Right ventricle myocardium inferior (tissue), 1 donor: ENCODE data around the gene FAM171A1. TPM values are rescaled to one million over a fixed set of nuclear protein-coding genes. Genes with fewer than 3 reads are reported as not detected.
A peak's percentile ranks its signal among the peaks of the same experiment; 100 is the strongest.
"Not testable (repeated sequence)": the region's sequence is repeated elsewhere in the genome, so short reads cannot be mapped to it uniquely, and the experiment has no call there.

ENCODE experiments used
- ATAC-seq: fragments of 200-7000 bp; cut with Tn5 transposase; one replicate; pipeline ENCODE4 v1.9.1; 2020; ENCODE audit warnings: mild to moderate bottlenecking, moderate library complexity
- DNase-seq: peaks from one replicate; pipeline ENCODE4 v3.0.0; 2021; ENCODE audit errors: missing footprints
- intact Hi-C: fragments of 100-400 bp; cut with DNase I; formaldehyde crosslinking; loops from one replicate; pipeline ENCODE4 v1.11.0; 2022
- total RNA-seq: library from RNA; stranded (reverse); fragmentation: NEBNext Ultra II Directional; extraction: Animal tissue kit (Norgen Biotek cat#: 25700); gene quantifications from one replicate; pipeline ENCODE4 v1.2.1, GENCODE V29; 2021
- donor health status: DM: no; HTN: yes; CAD: no; lungs with severe emphysema.

The FAM171A1 gene
- total RNA-seq, 1 donor from 2014 or later: 12.2 TPM

- DNase-seq (no peak), ATAC-seq (no peak)
- intact Hi-C loops: no loop called here
Measured at GRCh38 chr10:15349112-15349511, 22.0 kb downstream of the FAM171A1 start.

- ATAC-seq (peak; percentile 59), DNase-seq (peak; percentile 73)
- intact Hi-C loops: no loop called here
Measured at GRCh38 chr10:15348579-15348978, 22.5 kb downstream of the FAM171A1 start.

- ATAC-seq: no peak
- intact Hi-C loops: no loop called here
- no peak for DNase-seq
Measured at GRCh38 chr10:15347150-15347549, 23.9 kb downstream of the FAM171A1 start.

- intact Hi-C loops: no loop called here
- ATAC-seq (peak; percentile 84), DNase-seq (no peak)
Measured at GRCh38 chr10:15346440-15347141, 24.5 kb downstream of the FAM171A1 start.

- intact Hi-C loops: no loop called here
- DNase-seq: no peak
- ATAC-seq: no peak
Measured at GRCh38 chr10:15345450-15345849, 25.6 kb downstream of the FAM171A1 start.

- ATAC-seq (peak; percentile 70), DNase-seq (no peak)
- intact Hi-C loops: no loop called here
Measured at GRCh38 chr10:15344876-15345285, 26.2 kb downstream of the FAM171A1 start.

GRCh38 chr10:15344256-15344875, 26.7 kb downstream of the FAM171A1 start:
- no peak for DNase-seq
- no peak for ATAC-seq
- intact Hi-C loops: no loop called here

- intact Hi-C loops: no loop called here
- ATAC-seq (no peak), DNase-seq (no peak)
Measured at GRCh38 chr10:15342970-15343369, 28.1 kb downstream of the FAM171A1 start.

GRCh38 chr10:15341502-15342128, 29.5 kb downstream of the FAM171A1 start:
- ATAC-seq (no peak), DNase-seq (no peak)
- intact Hi-C loops: no loop called here

GRCh38 chr10:15339892-15340291, 31.2 kb downstream of the FAM171A1 start:
- intact Hi-C loops: no loop called here
- DNase-seq (no peak), ATAC-seq (no peak)

GRCh38 chr10:15337441-15337923, 33.6 kb downstream of the FAM171A1 start:
- peak; percentile 67 for DNase-seq
- intact Hi-C loops, ATAC-seq: not testable (repeated sequence)

GRCh38 chr10:15336211-15336610, 34.9 kb downstream of the FAM171A1 start:
- DNase-seq (no peak), ATAC-seq (no peak)
- intact Hi-C loops: no loop called here

- ATAC-seq: peak; percentile 63
- intact Hi-C loops: no loop called here
Measured at GRCh38 chr10:15335508-15335907, 35.6 kb downstream of the FAM171A1 start.

GRCh38 chr10:15334650-15335323, 36.3 kb downstream of the FAM171A1 start:
- no peak for DNase-seq

More at GRCh38 chr10:15335508-15335907, 35.6 kb downstream of the FAM171A1 start:
- no peak for DNase-seq

GRCh38 chr10:15333909-15334649, 37.0 kb downstream of the FAM171A1 start:
- intact Hi-C loops: no loop called here
- ATAC-seq (no peak), DNase-seq (no peak)

More at GRCh38 chr10:15334650-15335323, 36.3 kb downstream of the FAM171A1 start:
- no peak for ATAC-seq
- intact Hi-C loops: no loop called here

GRCh38 chr10:15333181-15333580, 37.9 kb downstream of the FAM171A1 start:
- ATAC-seq, intact Hi-C loops, DNase-seq: not testable (repeated sequence)

GRCh38 chr10:15331461-15331860, 39.6 kb downstream of the FAM171A1 start:
- intact Hi-C loops: no loop called here

GRCh38 chr10:15329437-15329836, 41.7 kb downstream of the FAM171A1 start:
- ATAC-seq (no peak), DNase-seq (no peak)
- intact Hi-C loops: no loop called here

More at GRCh38 chr10:15331461-15331860, 39.6 kb downstream of the FAM171A1 start:
- no peak for DNase-seq
- ATAC-seq: no peak

- intact Hi-C loops: no loop called here
- DNase-seq (no peak), ATAC-seq (no peak)
Measured at GRCh38 chr10:15325944-15326284, 45.2 kb downstream of the FAM171A1 start.
